Globus pallidus (tissue), 1 donor: ENCODE measurements around the gene HUWE1.
"Not testable (repeated sequence)": the region's sequence is repeated elsewhere in the genome, so short reads cannot be mapped to it uniquely, and the experiment has no call there.

Source experiments
- DNase-seq: peaks from one replicate; pipeline ENCODE4 v3.0.0-alpha.2; 2015; ENCODE audit warnings: low spot score

Gene HUWE1

DNA sequence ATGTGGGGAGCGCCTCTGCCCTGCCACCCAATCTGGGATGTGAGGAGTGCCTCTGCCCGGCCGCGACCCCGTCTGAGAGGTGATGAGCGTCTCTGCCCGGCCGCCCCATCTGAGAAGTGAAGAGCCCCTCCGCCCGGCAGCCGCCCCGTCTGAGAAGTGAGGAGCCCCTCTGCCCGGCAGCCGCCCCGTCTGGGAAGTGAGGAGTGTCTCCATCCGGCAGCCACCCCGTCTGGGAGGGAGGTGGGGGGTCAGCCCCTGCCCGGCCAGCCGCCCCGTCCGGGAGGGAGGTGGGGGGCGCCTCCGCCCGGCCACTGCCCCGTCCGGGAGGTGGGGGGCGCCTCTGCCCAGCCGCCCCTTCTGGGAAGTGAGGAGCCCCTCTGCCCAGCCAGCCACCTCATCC, 182.5 kb downstream of the HUWE1 start:
- DNase-seq, result not testable (repeated sequence)

DNA sequence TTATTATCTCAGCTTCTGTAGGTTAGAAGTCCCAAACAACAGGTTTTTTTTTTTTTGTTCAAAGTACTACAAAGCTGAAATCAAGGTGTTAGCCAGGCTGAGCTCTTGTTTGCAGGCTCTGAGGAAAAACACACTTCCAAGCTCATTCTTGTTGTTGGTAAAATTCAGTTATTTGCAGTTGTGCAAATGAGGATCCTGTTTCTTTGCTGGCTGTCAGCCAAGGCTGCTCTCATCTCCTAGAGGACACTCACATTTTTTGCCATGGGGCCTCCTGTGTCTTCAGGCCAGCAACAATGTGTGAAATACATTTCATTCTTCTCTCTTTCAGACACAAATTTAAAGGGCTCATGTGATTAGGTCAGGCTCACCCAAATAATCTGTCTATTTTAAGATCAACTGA, 192.1 kb downstream of the HUWE1 start:
- DNase-seq, result no peak

DNA sequence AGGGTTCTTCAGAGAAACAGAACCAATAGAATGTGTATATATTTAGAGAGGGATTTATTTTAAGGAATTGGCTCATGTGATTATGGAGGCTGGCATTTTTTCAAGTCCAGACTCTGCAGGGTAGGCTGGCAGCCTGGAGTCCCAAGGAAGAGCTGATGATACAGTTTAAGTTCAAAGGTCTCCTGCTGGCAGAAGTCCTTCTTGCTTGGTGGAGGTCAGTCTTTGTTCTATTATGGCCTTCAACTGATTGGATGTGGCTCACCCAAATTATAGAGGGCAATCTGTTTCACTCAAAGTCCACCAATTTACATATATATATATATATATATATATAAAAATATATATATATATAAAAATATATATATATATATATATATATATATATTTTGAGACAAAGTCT, 200.2 kb downstream of the HUWE1 start:
- no peak for DNase-seq

DNA sequence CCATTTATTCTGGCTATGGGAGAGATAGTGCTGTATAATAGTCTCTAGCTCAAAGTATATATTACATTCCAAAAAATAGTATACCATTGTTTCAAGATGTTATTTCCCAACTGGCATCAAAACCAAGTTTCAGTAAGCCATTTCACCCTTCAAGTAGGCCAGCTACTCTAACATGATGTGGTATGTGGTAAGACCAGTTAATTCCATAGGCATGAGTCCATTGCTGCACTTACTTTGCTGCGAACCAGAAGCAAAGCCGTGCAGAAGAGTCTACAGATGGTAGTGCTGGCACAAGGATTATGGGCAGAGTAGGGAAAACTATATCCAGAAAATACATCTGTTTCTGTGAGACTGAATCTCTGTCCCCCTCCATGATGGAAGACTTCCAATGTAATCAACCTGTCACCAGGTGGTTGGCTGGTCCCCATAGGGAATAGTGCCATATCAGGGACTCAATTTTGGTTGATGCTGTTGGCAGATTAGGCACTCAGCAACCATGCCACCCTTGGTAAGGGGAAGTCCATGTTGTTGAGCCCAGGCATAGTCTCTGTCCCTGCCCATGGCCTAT, 202.6 kb downstream of the HUWE1 start:
- DNase-seq, result no peak

DNA sequence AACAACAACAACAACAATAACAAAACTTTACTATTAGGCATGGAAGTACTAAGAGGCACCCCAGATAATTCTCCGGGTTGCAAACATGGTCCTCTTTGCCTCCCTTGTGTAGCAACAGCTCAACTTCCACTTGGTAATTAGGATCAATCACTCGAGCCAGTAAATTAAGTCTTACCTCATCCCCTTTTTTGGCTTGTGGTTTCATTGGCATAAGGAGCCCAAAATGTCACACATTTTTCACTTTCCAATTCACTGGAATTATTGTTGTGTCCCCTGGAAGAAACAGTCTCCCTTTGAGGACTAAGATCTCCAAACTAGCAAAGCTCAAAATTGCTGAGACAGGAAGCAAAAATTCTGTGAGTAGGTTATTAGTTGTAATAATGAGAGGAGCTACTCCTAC, 203.1 kb downstream of the HUWE1 start:
- no peak for DNase-seq
